HepG2 (cell line): ENCODE data around the gene EMC9. TPM values are rescaled to one million over a fixed set of nuclear protein-coding genes. Genes with fewer than 3 reads are reported as not detected.

Experiments used
- ARID2 ChIP-seq: sonication (generic); formaldehyde crosslinking; IDR thresholded peaks from 2 replicates; pipeline ENCODE4 v1.8.1; 2022; ENCODE audit warnings: mild to moderate bottlenecking, missing genetic modification reagents, borderline replicate concordance
- ELF4 ChIP-seq: sonication (generic); formaldehyde crosslinking; IDR thresholded peaks from 2 replicates; pipeline ENCODE4 v1.5.0; 2020; ENCODE audit warnings: missing genetic modification reagents, mild to moderate bottlenecking, moderate library complexity, borderline replicate concordance
- GABPA ChIP-seq, 2 experiments: IDR thresholded peaks; 2 replicates each; pipeline ENCODE4 v1.6.1; 2011 to 2016; ENCODE audit warnings: low read depth in 2 of 2, low read length in 1 of 2, missing biosample characterization in 1 of 2, missing genetic modification characterization in 1 of 2
- HMG20B ChIP-seq: conservative IDR thresholded peaks from 2 replicates; pipeline ENCODE4 v1.6.1; 2016; ENCODE audit warnings: missing genetic modification reagents, missing compliant biosample characterization
- IRX3 ChIP-seq: sonication (generic); formaldehyde crosslinking; IDR thresholded peaks from 2 replicates; pipeline ENCODE4 v1.8.1; 2023; ENCODE audit warnings: mild to moderate bottlenecking, low read depth, missing genetic modification reagents, borderline replicate concordance
- ISX ChIP-seq: sonication (generic); formaldehyde crosslinking; conservative IDR thresholded peaks from 2 replicates; pipeline ENCODE4 v1.5.0; 2020; ENCODE audit warnings: missing genetic modification reagents
- KLF15 ChIP-seq: sonication (generic); formaldehyde crosslinking; IDR thresholded peaks from 2 replicates; pipeline ENCODE4 v1.8.1; 2023; ENCODE audit warnings: borderline replicate concordance, mild to moderate bottlenecking, inconsistent platforms, missing genetic modification reagents, mixed read lengths
- PPARG ChIP-seq: conservative IDR thresholded peaks from 2 replicates; pipeline ENCODE4 v1.6.1; 2016; ENCODE audit warnings: missing biosample characterization, missing genetic modification reagents
- RAD21 ChIP-seq: fragments of 450-650 bp; formaldehyde crosslinking; IDR thresholded peaks from 2 replicates; pipeline ENCODE4 v1.5.0; 2020; ENCODE audit warnings: mild to moderate bottlenecking
- RCOR2 ChIP-seq: IDR thresholded peaks from 2 replicates; pipeline ENCODE4 v1.6.1; 2016; ENCODE audit warnings: missing biosample characterization, missing genetic modification reagents
- SAFB2 ChIP-seq: sonication (generic); formaldehyde crosslinking; IDR thresholded peaks from 2 replicates; pipeline ENCODE4 v1.5.1; 2020; ENCODE audit warnings: missing genetic modification reagents, low read depth, mild to moderate bottlenecking, borderline replicate concordance
- SPEN ChIP-seq: sonication (generic); formaldehyde crosslinking; IDR thresholded peaks from 2 replicates; pipeline ENCODE4 v1.5.1; 2020; ENCODE audit warnings: low read depth, mild to moderate bottlenecking, missing genetic modification reagents
- TAF15 ChIP-seq: fragments of 200-400 bp; formaldehyde crosslinking; IDR thresholded peaks from one replicate; pipeline ENCODE4 v1.6.1; 2018; ENCODE audit warnings: mild to moderate bottlenecking, low read depth, low read length; ENCODE audit not compliant: poor library complexity, severe bottlenecking
- XBP1 ChIP-seq: sonication (generic); formaldehyde crosslinking; IDR thresholded peaks from 2 replicates; pipeline ENCODE4 v1.5.0; 2020; ENCODE audit warnings: missing genetic modification reagents
- ZBTB7B ChIP-seq: sonication (generic); formaldehyde crosslinking; IDR thresholded peaks from 2 replicates; pipeline ENCODE4 v1.4.0; 2020; ENCODE audit warnings: missing genetic modification reagents
- ZFY ChIP-seq: sonication (generic); formaldehyde crosslinking; IDR thresholded peaks from 2 replicates; pipeline ENCODE4 v1.4.0; 2020; ENCODE audit warnings: missing genetic modification reagents
- ZNF24 ChIP-seq: fragments of 450-650 bp; IDR thresholded peaks from 2 replicates; pipeline ENCODE4 v1.6.1; 2017; ENCODE audit warnings: antibody characterized with exemption, mild to moderate bottlenecking
- ZNF550 ChIP-seq: sonication (generic); formaldehyde crosslinking; IDR thresholded peaks from 2 replicates; pipeline ENCODE4 v1.4.0; 2020; ENCODE audit warnings: mild to moderate bottlenecking, missing genetic modification reagents, borderline replicate concordance
- ZNF737 ChIP-seq: sonication (generic); formaldehyde crosslinking; IDR thresholded peaks from 2 replicates; pipeline ENCODE4 v1.5.0; 2020; ENCODE audit warnings: missing genetic modification reagents, mild to moderate bottlenecking, borderline replicate concordance
- ZNF841 ChIP-seq: sonication (generic); formaldehyde crosslinking; IDR thresholded peaks from 2 replicates; pipeline ENCODE4 v1.8.1; 2023; ENCODE audit warnings: missing genetic modification reagents, borderline replicate concordance
- ZSCAN12 ChIP-seq: sonication (generic); formaldehyde crosslinking; IDR thresholded peaks from 2 replicates; pipeline ENCODE4 v1.9.0; 2021; ENCODE audit warnings: mild to moderate bottlenecking, missing genetic modification reagents
- polyA plus RNA-seq, 8 experiments: library from polyadenylated mRNA; depleted of rRNA in 3 of 8; stranded (reverse) in 7 of 8; unstranded in 1 of 8; fragments of >200 nt; fragmentation: Illumina TruSeq in 4 of 8; extraction: Trizol in 4 of 8; gene quantifications; 2 replicates each; pipeline versions ENCODE4 v1.2.1 to v1.2.3, GENCODE V29; 2011 to 2016; ENCODE audit warnings: low read depth in 4 of 8, missing spikeins in 1 of 8, mixed read lengths in 1 of 8; ENCODE audit not compliant: insufficient read depth in 1 of 8
- total RNA-seq, 5 experiments: library from RNA; depleted of rRNA; stranded (reverse); fragments of >200 nt; fragmentation: Illumina TruSeq; extraction: Trizol; gene quantifications; 2 replicates each; pipeline ENCODE4 v1.2.3, GENCODE V29; 2016; ENCODE audit warnings: low read depth in 1 of 5
- TF ChIP-seq, protein P1 (sequence below): IDR thresholded peaks from 2 replicates; pipeline ENCODE4 v1.6.1; 2016; ENCODE audit warnings: missing compliant biosample characterization, missing genetic modification reagents, borderline replicate concordance
- TF ChIP-seq, protein P2 (sequence below): IDR thresholded peaks from 2 replicates; pipeline ENCODE4 v1.6.1; 2012; ENCODE audit warnings: low read length, improper control_type of control experiment
- TF ChIP-seq, protein P3 (sequence below): sonication (generic); formaldehyde crosslinking; IDR thresholded peaks from 2 replicates; pipeline ENCODE4 v1.5.0; 2020; ENCODE audit warnings: mild to moderate bottlenecking, missing genetic modification reagents

The EMC9 gene
- total and polyA plus RNA-seq, 2 of the 13 experiments (the other 11 are each of a cell fraction or from before 2014, with no cell fraction given) = 60.5 to 78.7 TPM

DNA sequence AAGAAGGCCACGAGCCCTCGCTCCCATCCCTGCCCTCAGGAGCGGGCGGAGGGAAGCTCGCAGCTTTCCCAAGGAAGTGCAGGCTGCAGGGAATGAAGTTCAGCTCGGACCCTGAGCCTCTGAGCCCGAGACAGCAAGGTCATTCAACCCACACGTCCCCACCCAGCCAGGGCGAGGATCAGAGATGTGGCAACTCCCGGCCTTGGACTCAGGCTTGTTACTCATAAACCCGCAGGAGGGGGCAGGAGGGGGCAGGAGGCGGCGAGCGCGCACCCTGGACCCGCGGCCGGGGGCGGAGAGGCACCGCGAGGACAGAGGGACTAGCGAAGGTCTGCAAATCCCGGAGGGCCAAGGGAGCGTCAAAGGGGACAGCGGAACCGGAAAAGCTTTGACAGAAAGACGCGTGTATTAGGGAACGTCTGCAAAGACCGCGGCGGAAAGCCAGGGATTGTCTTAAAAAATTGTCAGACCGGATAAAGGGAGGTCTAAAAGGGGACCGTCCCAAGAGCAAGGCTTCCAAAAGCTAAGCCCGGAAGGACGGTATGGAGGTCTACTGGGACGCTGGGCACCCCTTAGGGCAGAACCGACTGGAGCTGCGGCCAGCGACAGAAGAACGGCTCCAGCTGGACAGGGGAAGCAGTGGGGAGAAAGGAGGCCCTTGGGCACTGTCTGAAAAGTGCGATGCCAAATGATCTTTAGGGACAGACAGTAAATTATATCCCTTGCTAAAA, 27.4 kb downstream of the EMC9 start (continued):
- TF ChIP-seq, protein P1, sequence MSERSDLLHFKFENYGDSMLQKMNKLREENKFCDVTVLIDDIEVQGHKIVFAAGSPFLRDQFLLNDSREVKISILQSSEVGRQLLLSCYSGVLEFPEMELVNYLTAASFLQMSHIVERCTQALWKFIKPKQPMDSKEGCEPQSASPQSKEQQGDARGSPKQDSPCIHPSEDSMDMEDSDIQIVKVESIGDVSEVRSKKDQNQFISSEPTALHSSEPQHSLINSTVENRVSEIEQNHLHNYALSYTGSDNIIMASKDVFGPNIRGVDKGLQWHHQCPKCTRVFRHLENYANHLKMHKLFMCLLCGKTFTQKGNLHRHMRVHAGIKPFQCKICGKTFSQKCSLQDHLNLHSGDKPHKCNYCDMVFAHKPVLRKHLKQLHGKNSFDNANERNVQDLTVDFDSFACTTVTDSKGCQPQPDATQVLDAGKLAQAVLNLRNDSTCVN (CRISPR knock-in tag) = peak; percentile 81
- no peak; the same call in 1 of the 2 replicates for TF ChIP-seq ELF4 (CRISPR knock-in tag)
- TF ChIP-seq KLF15 (CRISPR knock-in tag) = no peak; the same call in 1 of the 2 replicates
- peak; percentile 92; the same call in 1 of the 2 replicates for TF ChIP-seq ISX (CRISPR knock-in tag)
- TF ChIP-seq TAF15 = peak; percentile 100
- TF ChIP-seq HMG20B = peak; percentile 93
- peak; percentile 97 for TF ChIP-seq ARID2
- peak; percentile 99 for TF ChIP-seq ZBTB7B
- peak; percentile 93 for TF ChIP-seq ZNF550 (CRISPR knock-in tag)
- TF ChIP-seq, protein P2, sequence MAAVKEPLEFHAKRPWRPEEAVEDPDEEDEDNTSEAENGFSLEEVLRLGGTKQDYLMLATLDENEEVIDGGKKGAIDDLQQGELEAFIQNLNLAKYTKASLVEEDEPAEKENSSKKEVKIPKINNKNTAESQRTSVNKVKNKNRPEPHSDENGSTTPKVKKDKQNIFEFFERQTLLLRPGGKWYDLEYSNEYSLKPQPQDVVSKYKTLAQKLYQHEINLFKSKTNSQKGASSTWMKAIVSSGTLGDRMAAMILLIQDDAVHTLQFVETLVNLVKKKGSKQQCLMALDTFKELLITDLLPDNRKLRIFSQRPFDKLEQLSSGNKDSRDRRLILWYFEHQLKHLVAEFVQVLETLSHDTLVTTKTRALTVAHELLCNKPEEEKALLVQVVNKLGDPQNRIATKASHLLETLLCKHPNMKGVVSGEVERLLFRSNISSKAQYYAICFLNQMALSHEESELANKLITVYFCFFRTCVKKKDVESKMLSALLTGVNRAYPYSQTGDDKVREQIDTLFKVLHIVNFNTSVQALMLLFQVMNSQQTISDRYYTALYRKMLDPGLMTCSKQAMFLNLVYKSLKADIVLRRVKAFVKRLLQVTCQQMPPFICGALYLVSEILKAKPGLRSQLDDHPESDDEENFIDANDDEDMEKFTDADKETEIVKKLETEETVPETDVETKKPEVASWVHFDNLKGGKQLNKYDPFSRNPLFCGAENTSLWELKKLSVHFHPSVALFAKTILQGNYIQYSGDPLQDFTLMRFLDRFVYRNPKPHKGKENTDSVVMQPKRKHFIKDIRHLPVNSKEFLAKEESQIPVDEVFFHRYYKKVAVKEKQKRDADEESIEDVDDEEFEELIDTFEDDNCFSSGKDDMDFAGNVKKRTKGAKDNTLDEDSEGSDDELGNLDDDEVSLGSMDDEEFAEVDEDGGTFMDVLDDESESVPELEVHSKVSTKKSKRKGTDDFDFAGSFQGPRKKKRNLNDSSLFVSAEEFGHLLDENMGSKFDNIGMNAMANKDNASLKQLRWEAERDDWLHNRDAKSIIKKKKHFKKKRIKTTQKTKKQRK = no peak
- TF ChIP-seq SAFB2 (CRISPR knock-in tag) = peak; percentile 92
- peak; percentile 72; the same call in 1 of the 2 replicates for TF ChIP-seq ZSCAN12
- peak; percentile 99 for TF ChIP-seq SPEN
- TF ChIP-seq PPARG (CRISPR knock-in tag) = peak; percentile 88
- peak; percentile 87; the same call in 1 of the 2 replicates for TF ChIP-seq XBP1
- TF ChIP-seq, protein P3, sequence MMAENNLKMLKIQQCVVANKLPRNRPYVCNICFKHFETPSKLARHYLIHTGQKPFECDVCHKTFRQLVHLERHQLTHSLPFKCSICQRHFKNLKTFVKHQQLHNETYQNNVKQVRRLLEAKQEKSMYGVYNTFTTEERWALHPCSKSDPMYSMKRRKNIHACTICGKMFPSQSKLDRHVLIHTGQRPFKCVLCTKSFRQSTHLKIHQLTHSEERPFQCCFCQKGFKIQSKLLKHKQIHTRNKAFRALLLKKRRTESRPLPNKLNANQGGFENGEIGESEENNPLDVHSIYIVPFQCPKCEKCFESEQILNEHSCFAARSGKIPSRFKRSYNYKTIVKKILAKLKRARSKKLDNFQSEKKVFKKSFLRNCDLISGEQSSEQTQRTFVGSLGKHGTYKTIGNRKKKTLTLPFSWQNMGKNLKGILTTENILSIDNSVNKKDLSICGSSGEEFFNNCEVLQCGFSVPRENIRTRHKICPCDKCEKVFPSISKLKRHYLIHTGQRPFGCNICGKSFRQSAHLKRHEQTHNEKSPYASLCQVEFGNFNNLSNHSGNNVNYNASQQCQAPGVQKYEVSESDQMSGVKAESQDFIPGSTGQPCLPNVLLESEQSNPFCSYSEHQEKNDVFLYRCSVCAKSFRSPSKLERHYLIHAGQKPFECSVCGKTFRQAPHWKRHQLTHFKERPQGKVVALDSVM (CRISPR knock-in tag) = peak; percentile 80
- no peak for TF ChIP-seq ZNF841 (CRISPR knock-in tag)
- TF ChIP-seq ZNF737 (CRISPR knock-in tag) = no peak
- TF ChIP-seq RCOR2 (CRISPR knock-in tag) = peak; percentile 99
- no peak for TF ChIP-seq GABPA (IDR thresholded peaks at IDR 0.05; ENCODE audit: low read depth, low read length)
- no peak for TF ChIP-seq GABPA (CRISPR knock-in tag; IDR thresholded peaks at IDR 0.05; ENCODE audit: low read depth)
- peak; percentile 99 for TF ChIP-seq ZFY (CRISPR knock-in tag)
- TF ChIP-seq RAD21 (CRISPR knock-in tag) = peak; percentile 73
- TF ChIP-seq IRX3 (CRISPR knock-in tag) = peak; percentile 86
- TF ChIP-seq ZNF24 = no peak; the same call in 1 of the 2 replicates
